ENCODE measurements around the gene SLC6A8.
"Not testable (repeated sequence)": the region's sequence is repeated elsewhere in the genome, so short reads cannot be mapped to it uniquely, and the experiment has no call there.

SLC6A8 gene

GRCh38 chrX:153672531-153673427, 14.9 kb upstream of the SLC6A8 start:
- no peak for DNase-seq

GRCh38 chrX:153673428-153674218, 14.1 kb upstream of the SLC6A8 start, which contains the start of gene PNCK:
PNCK (minus strand) TSS chrX:153673813; CDS start chrX:153673076, 737 bp downstream.
- no peak for DNase-seq

GRCh38 chrX:153674219-153674851, 13.4 kb upstream of the SLC6A8 start:
- no peak for DNase-seq

GRCh38 chrX:153681175-153681574, 6.6 kb upstream of the SLC6A8 start:
- no peak for DNase-seq

- not testable (repeated sequence) for DNase-seq
Measured at GRCh38 chrX:153683486-153683885, 4.2 kb upstream of the SLC6A8 start.

GRCh38 chrX:153684467-153685155, 3.1 kb upstream of the SLC6A8 start:
- no peak for DNase-seq

GRCh38 chrX:153685156-153685536, 2.6 kb upstream of the SLC6A8 start:
- no peak for DNase-seq

GRCh38 chrX:153685751-153686696, 1.7 kb upstream of the SLC6A8 start:
- DNase-seq: no peak

GRCh38 chrX:153686711-153687110, 1.0 kb upstream of the SLC6A8 start:
- DNase-seq: no peak

- no peak for DNase-seq
Measured at GRCh38 chrX:153688071-153688470, 345 bp downstream of the SLC6A8 start.

- DNase-seq: no peak
Measured at GRCh38 chrX:153688506-153688905, 780 bp downstream of the SLC6A8 start.

- peak; percentile 64 for DNase-seq
Measured at GRCh38 chrX:153688911-153689590, 1.3 kb downstream of the SLC6A8 start.

GRCh38 chrX:153689654-153690465, 2.1 kb downstream of the SLC6A8 start:
- no peak for DNase-seq

- no peak for DNase-seq
Measured at GRCh38 chrX:153690466-153690865, 2.7 kb downstream of the SLC6A8 start.

GRCh38 chrX:153691032-153691827, 3.5 kb downstream of the SLC6A8 start:
- not testable (repeated sequence) for DNase-seq

- no peak for DNase-seq
Measured at GRCh38 chrX:153692003-153692402, 4.3 kb downstream of the SLC6A8 start.

- DNase-seq: no peak
Measured at GRCh38 chrX:153692611-153693156, 5.0 kb downstream of the SLC6A8 start.

GRCh38 chrX:153693216-153694086, 5.7 kb downstream of the SLC6A8 start:
- DNase-seq: no peak

Data from left hindlimb (tissue), 1 donor.